MM.1S (cell line): ENCODE measurements around the gene CPSF4.
A peak's percentile ranks its signal among the peaks of the same experiment; 100 is the strongest.

Experiments
- DNase-seq: peaks from one replicate; pipeline ENCODE4 v3.0.0-alpha.2; 2015
- H2AFZ ChIP-seq: fragments of 300-600 bp; sonication (generic); 2 replicates; pipeline ENCODE4 v1.6.0; 2016; ENCODE audit warnings: antibody characterized with exemption, low read length
- H3F3A ChIP-seq: fragments of 300-600 bp; sonication (generic); 2 replicates; pipeline ENCODE4 v1.6.1; 2016; ENCODE audit warnings: mild to moderate bottlenecking, antibody characterized with exemption, low read length, moderate library complexity, mixed read lengths; ENCODE audit not compliant: insufficient read depth
- H3K27ac ChIP-seq: fragments of 300-600 bp; sonication (generic); 2 replicates; pipeline ENCODE4 v1.5.1; 2016; ENCODE audit warnings: mild to moderate bottlenecking, low read length
- H3K27me3 ChIP-seq: fragments of 300-600 bp; sonication (generic); replicated peaks from 2 replicates; pipeline ENCODE4 v1.6.0; 2016; ENCODE audit warnings: low read length; ENCODE audit not compliant: insufficient read depth
- H3K36me3 ChIP-seq: fragments of 300-600 bp; sonication (generic); replicated peaks from 2 replicates; pipeline ENCODE4 v1.6.1; 2016; ENCODE audit warnings: mild to moderate bottlenecking, low read length, mixed read lengths; ENCODE audit not compliant: insufficient read depth
- H3K4me1 ChIP-seq: fragments of 300-600 bp; sonication (generic); 2 replicates; pipeline ENCODE4 v1.6.1; 2016; ENCODE audit warnings: low read length, mixed read lengths
- H3K4me2 ChIP-seq: fragments of 300-600 bp; sonication (generic); 2 replicates; pipeline ENCODE4 v1.6.0; 2016; ENCODE audit warnings: low read depth, low read length
- H3K4me3 ChIP-seq: fragments of 300-600 bp; sonication (generic); 2 replicates; pipeline ENCODE4 v1.5.1; 2016; ENCODE audit warnings: low read length, mixed read lengths
- H3K79me2 ChIP-seq: fragments of 300-600 bp; sonication (generic); 2 replicates; pipeline ENCODE4 v1.6.1; 2016; ENCODE audit warnings: mixed run types, low read length, mixed read lengths
- H3K9ac ChIP-seq: fragments of 300-600 bp; sonication (generic); 2 replicates; pipeline ENCODE4 v1.6.1; 2016; ENCODE audit warnings: low read length, mixed read lengths
- H3K9me2 ChIP-seq: fragments of 300-600 bp; sonication (generic); replicated peaks from 2 replicates; pipeline ENCODE4 v1.6.1; 2016; ENCODE audit warnings: mild to moderate bottlenecking, low read length, mixed read lengths; ENCODE audit not compliant: insufficient read depth
- H3K9me3 ChIP-seq: fragments of 300-600 bp; sonication (generic); replicated peaks from 2 replicates; pipeline ENCODE4 v1.6.1; 2016; ENCODE audit warnings: mild to moderate bottlenecking, low read length, mixed read lengths; ENCODE audit not compliant: insufficient read depth
- H4K20me1 ChIP-seq: fragments of 300-600 bp; sonication (generic); 2 replicates; pipeline ENCODE4 v1.6.1; 2016; ENCODE audit warnings: mild to moderate bottlenecking, low read length, moderate library complexity, mixed read lengths; ENCODE audit not compliant: insufficient read depth
- EZH2 ChIP-seq: fragments of 300-600 bp; sonication (generic); optimal IDR thresholded peaks from 2 replicates; pipeline ENCODE3; 2017; ENCODE audit warnings: low read depth, mild to moderate bottlenecking, antibody characterized with exemption, low read length, mixed read lengths
- EZH2phosphoT487 ChIP-seq: fragments of 300-600 bp; sonication (generic); IDR thresholded peaks from 2 replicates; pipeline ENCODE4 v1.6.1; 2018; ENCODE audit warnings: antibody characterized with exemption, low read length
- TF ChIP-seq, protein P1 (sequence below): fragments of 300-600 bp; sonication (generic); IDR thresholded peaks from 2 replicates; pipeline ENCODE4 v1.5.1; 2016; ENCODE audit warnings: antibody characterized with exemption, low read length, mixed read lengths

Gene CPSF4

GRCh38 chr7:99460651-99461050 is 21.9 kb downstream of the CPSF4 start:
- no peak overlapping the region for H3K9ac ChIP-seq
- no peak for DNase-seq
- peaks cover 13% of the 10 kb centered on the region; the same call in 1 of the 2 replicates for H4K20me1 ChIP-seq
- TF ChIP-seq, protein P1, sequence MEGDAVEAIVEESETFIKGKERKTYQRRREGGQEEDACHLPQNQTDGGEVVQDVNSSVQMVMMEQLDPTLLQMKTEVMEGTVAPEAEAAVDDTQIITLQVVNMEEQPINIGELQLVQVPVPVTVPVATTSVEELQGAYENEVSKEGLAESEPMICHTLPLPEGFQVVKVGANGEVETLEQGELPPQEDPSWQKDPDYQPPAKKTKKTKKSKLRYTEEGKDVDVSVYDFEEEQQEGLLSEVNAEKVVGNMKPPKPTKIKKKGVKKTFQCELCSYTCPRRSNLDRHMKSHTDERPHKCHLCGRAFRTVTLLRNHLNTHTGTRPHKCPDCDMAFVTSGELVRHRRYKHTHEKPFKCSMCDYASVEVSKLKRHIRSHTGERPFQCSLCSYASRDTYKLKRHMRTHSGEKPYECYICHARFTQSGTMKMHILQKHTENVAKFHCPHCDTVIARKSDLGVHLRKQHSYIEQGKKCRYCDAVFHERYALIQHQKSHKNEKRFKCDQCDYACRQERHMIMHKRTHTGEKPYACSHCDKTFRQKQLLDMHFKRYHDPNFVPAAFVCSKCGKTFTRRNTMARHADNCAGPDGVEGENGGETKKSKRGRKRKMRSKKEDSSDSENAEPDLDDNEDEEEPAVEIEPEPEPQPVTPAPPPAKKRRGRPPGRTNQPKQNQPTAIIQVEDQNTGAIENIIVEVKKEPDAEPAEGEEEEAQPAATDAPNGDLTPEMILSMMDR, result no peak
- TF ChIP-seq EZH2 (no peak), EZH2phosphoT487 (no peak)
- no peaks in the 10 kb centered on the region; the same call in 1 of the 2 replicates for H3K4me1 ChIP-seq
- H3K79me2 ChIP-seq, result peaks cover 99% of the 10 kb centered on the region
- H3K36me3 ChIP-seq, result peaks cover 14% of the 10 kb centered on the region
- H2AFZ ChIP-seq, result no peak overlapping the region
- H3K27me3 ChIP-seq, result no peaks in the 10 kb centered on the region
- H3K27ac ChIP-seq, result no peak overlapping the region
- H3F3A ChIP-seq, result peaks cover 4% of the 10 kb centered on the region; the same call in 1 of the 2 replicates
- no peaks in the 10 kb centered on the region for H3K9me3 ChIP-seq
- no peak overlapping the region for H3K4me2 ChIP-seq
- no peaks in the 10 kb centered on the region for H3K9me2 ChIP-seq
- H3K4me3 ChIP-seq, result no peak overlapping the region

DNA sequence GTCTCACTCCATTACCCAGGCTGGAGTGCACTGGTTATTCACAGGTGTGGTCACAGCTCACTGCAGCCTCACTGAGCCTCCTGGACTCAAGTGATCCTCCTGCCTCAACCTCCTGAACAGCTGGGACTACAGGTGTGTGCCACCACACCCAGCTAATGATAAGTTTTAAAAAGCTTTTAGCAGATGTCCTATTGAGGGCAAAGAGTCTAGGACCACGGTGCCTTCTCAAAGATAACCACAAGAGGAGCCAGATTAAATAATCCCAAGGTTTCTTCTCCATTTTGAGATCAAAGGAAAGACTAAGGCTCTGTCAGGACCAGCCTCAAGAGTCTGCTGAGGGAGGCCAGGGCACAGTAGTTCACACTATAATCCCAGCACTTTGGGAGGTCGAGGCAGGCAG is 22.5 kb downstream of the CPSF4 start:
- H3K9me3 ChIP-seq, result no peaks in the 10 kb centered on the region
- no peaks in the 10 kb centered on the region; the same call in 1 of the 2 replicates for H3K4me1 ChIP-seq
- H3K36me3 ChIP-seq, result peaks cover 14% of the 10 kb centered on the region
- TF ChIP-seq EZH2phosphoT487 (no peak), EZH2 (no peak)
- TF ChIP-seq, protein P1, result no peak
- H2AFZ ChIP-seq, result no peak overlapping the region
- no peak overlapping the region for H3K9ac ChIP-seq
- DNase-seq, result no peak
- H3K4me2 ChIP-seq, result no peak overlapping the region
- H3K27ac ChIP-seq, result no peak overlapping the region
- no peaks in the 10 kb centered on the region for H3K9me2 ChIP-seq
- no peak overlapping the region for H3K4me3 ChIP-seq
- peaks cover 97% of the 10 kb centered on the region for H3K79me2 ChIP-seq
- peaks cover 4% of the 10 kb centered on the region; the same call in 1 of the 2 replicates for H3F3A ChIP-seq
- H4K20me1 ChIP-seq, result peaks cover 13% of the 10 kb centered on the region; the same call in 1 of the 2 replicates
- no peaks in the 10 kb centered on the region for H3K27me3 ChIP-seq

GRCh38 chr7:99465421-99465768 is 26.7 kb downstream of the CPSF4 start:
- peaks cover 4% of the 10 kb centered on the region; the same call in 1 of the 2 replicates for H3K36me3 ChIP-seq
- H3F3A ChIP-seq, result no peaks in the 10 kb centered on the region
- H3K9me2 ChIP-seq, result no peaks in the 10 kb centered on the region
- no peaks in the 10 kb centered on the region for H3K9me3 ChIP-seq
- peak overlapping the region; percentile 88 for H3K9ac ChIP-seq
- no peaks in the 10 kb centered on the region; the same call in 1 of the 2 replicates for H3K4me1 ChIP-seq
- H3K79me2 ChIP-seq, result peaks cover 56% of the 10 kb centered on the region
- H3K4me3 ChIP-seq, result peak overlapping the region; percentile 91
- H2AFZ ChIP-seq, result peak overlapping the region; percentile 86
- DNase-seq, result no peak
- peaks cover 9% of the 10 kb centered on the region for H3K27me3 ChIP-seq
- H3K4me2 ChIP-seq, result peak overlapping the region; percentile 77
- H3K27ac ChIP-seq, result peak overlapping the region; percentile 27; the same call in 1 of the 2 replicates
- H4K20me1 ChIP-seq, result peaks cover 5% of the 10 kb centered on the region; the same call in 1 of the 2 replicates
- TF ChIP-seq EZH2, result no peak
- TF ChIP-seq, protein P1, result no peak
- TF ChIP-seq EZH2phosphoT487, result no peak
